ENCODE results near the gene AFAP1. TPM values are rescaled to one million over a fixed set of nuclear protein-coding genes. Genes with fewer than 3 reads are reported as not detected.
A peak's percentile ranks its signal among the peaks of the same experiment; 100 is the strongest.

The AFAP1 gene
- total RNA-seq, 1 experiment from 2014 or later: 32.9 TPM

DNA sequence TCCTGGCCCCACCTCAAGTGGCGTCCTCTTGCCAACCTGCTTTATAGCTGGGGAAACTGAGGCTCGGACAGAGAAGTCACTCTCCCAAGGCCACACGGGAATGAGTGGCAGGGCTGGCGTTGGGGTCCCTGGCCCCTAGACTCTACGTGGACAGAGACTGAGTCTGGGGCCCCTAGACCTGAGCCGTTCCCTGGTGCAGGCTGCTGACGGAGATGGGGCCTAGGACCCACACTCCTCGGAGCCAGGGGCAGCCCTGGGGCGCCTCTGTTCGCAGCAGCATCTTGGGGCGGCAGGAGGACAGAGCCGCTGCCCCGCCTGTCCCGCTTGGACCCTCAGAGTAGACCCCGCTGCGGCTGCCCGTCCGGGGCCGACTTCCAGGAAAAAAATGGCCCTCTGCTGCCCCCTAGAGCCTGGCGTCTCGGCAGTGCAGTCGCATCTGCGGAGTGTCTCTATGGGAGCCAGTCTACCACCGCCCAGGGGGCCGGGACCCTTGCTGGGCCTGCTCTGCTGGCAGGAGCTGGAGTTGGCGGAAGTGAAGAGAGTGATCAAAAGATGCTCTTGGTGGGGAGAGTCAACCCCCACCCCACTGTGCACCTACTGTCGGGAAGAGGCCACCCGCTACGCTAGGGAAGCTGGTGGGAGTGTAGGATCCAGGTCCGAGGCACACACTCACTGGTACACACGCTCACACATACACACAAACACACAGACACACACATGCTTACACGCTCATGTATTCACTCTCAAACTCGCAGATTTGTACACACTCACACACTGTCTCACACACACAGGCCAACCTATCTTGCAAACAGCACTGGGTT is 220.1 kb downstream of the AFAP1 start:
- DNase-seq (ENCODE audit: low spot score): no peak

DNA sequence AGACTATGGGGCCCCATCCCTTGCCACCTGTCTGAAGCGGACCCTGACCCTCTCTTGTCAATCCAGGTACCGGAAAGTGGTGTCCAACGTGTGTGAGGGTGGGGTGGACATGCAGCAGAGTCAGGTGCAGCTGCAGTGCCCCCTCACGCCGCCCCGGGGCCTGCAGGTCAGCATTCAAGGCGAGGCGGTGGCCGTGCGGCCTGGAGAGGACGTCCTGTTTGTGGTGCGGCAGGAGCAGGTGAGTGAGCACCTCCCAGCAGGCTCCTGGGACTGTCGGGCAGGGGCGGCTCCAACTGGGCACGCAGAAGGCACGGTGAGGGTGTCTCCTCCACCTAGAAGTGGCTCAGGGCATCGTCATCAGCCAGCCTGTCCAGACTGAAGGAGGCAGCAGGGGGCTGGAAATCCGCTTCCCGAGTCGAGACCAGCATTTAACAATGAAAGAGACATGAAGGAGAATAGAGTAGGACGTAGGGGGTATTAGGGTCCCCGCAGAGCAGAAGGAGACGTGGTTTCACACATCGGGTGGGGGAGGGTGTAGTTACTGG is 221.6 kb downstream of the AFAP1 start:
- no peak for DNase-seq (ENCODE audit: low spot score)

GRCh38 chr4:7717161-7717560 is 222.5 kb downstream of the AFAP1 start:
- DNase-seq (ENCODE audit: low spot score): no peak

DNA sequence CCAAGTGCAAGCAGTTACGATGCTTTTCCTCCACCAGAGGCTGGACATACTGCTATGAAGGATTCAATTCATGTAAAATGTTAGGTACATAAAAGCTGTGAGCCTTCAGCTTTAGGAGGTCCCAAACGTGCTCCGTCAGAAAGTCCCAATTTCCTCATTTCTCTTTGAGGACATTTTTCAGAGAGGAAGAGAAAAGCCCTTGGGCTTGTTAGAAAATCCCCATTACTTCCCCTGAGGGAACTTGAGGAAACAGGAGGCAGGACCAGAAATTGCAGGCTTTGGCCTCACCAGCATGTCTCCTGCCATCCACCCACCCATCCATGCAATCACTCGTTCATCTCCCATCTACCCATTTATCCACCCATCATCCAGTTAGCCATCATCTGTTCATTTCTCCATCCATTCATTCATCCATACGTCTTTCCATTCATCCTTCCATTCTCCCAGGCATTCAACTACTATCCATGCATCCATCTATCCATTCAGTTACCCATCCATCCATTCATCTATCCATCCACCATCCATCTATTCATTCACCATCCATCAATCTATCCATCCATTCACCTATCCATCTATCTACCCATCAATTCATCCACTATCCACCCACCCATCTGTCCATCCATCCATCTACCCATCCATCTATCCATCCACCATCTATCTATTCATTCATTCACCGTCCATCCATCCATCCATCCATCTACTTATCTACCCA is 223.5 kb downstream of the AFAP1 start:
- DNase-seq (ENCODE audit: low spot score): no peak

DNA sequence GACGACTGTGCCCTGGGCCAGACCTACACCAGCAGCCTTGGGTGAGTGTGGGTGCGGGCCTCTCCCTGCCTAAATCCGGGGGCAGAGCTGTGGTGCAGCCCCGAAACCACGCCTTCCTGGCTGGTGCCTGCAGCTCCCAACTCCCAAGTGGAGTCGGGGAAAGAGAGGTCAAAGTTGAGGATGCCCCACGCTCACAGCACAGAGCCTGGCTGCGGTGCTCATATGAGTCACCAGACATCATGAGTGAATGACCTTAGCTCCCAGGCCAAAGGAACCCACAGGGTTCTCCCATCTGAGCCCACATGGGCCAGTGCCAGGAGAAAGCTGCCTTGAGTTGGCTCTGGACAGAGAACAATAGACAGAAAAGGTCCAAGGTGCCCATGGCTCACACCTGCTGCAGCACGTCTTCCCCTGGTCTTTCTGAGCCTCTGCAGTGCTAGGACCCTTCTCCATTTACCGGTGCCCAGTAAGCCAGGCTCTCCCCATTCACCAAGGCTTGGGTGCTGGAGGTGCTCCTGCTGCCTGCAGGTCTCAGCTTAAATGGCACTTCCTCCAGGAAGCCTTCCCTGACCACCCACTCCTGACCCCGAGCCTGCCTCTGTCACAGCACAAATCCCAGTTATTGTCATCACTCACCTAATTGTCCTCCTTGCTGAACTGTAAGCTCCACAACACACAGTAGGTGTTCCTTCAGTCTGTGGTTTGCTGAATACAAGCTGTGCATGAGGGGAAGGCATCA is 224.2 kb downstream of the AFAP1 start:
- no peak for DNase-seq (ENCODE audit: low spot score)

DNA sequence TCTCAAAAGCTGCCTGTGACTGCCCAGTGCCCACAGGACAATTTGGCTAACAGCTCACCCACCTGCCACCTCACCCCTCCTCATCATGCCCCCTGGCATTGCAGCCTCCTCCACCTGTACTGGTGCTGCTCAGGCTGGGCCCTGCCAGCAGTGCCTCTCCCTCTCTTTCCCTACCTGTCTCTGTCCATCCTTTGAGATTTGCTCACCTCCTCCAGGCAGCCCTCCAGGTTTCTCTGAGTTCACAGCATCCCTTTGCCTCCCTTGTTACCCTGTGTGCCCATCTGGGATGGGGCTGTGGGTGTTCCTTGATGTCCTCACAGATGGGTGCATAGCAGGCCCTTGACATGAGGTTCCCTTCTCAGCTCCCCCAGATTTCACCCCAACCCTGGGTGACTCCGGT is 224.9 kb downstream of the AFAP1 start:
- no peak for DNase-seq (ENCODE audit: low spot score)

GRCh38 chr4:7714176-7714575 is 225.5 kb downstream of the AFAP1 start:
- DNase-seq (ENCODE audit: low spot score): no peak

DNA sequence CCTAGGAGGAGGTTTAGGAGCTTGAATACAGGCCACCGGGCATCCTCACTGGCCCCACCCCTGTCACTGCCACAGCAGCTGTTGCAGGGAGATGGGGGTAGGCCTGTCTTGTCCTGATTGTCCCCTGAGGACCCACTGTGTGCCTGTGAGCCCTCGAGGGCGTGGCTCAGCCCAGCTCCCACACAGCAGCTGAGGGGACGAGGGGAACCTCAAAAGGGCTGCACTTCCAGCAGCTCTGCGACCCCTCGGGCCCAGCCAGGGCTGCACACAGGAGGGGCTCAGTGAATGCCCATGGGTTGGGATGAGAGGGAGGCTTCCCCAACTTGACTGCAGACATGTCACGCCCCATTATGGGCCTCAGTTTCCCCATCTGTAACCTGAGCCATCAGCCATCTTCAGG is 225.9 kb downstream of the AFAP1 start:
- DNase-seq (ENCODE audit: low spot score): no peak

GRCh38 chr4:7712021-7712671 is 227.5 kb downstream of the AFAP1 start:
- no peak for DNase-seq (ENCODE audit: low spot score)

DNA sequence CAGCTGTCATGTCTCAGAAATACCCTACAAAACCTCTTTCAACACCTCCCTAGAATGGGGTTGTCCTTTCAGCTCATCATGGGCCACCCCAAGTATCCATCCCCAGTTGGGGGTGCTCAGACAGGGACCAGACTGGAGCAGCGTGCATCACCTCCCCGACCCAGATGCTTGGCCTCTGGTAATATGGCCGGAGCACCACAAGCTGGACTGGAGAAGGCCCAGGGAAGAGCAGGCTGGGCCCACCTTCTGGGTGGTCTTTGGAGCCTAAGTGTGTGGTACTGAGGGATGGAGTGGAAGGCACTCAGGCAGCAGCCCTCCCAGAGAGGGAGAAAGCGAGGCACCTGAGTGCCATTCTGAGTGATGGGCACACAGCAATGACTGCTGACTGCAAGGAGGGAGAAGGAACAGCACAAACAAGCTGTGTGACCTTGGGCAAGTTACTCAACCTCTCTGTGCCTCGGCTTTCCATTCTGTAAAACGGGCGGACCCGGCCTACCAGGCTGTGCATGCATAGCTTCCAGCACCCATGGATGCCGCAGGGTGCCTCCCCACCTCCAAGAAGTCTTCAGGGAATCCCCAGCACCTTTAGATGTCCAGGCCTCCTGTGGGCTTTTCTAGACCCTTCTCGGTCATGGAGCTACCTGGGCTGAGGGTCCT is 228.2 kb downstream of the AFAP1 start:
- no peak for DNase-seq (ENCODE audit: low spot score)

- DNase-seq (ENCODE audit: low spot score): no peak
Measured at GRCh38 chr4:7710576-7711306, 228.9 kb downstream of the AFAP1 start.

- no peak for DNase-seq (ENCODE audit: low spot score)
Measured at GRCh38 chr4:7710126-7710525, 229.5 kb downstream of the AFAP1 start.

DNA sequence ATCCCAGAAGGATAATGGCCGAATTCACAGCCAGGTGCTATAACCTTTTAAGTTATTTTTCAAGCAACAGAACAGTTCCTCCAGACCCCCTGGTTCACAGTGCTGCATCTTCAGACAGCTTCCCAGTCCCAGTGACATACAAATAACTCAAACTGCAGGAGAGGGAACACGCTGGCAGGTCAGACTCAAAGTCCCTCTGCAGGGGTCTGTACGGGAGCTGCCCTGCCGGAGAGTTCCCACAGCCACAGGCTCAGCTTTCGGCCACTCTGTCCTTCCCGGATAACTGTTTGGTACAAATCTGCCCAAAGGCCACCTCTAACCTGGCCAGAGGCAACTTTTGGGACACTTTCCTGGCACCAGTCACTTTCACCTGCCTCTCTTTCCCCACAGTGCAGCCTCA is 230.2 kb downstream of the AFAP1 start:
- DNase-seq (ENCODE audit: low spot score): no peak

GRCh38 chr4:7708981-7709380 is 230.7 kb downstream of the AFAP1 start:
- DNase-seq (ENCODE audit: low spot score): peak; percentile 42

Other genes starting within 250 kb of the AFAP1 start
- 1.3 and 5.1 TPM in 2 replicates for gene ABLIM2, start 219.0 kb upstream of the AFAP1 start, total RNA-seq (2014; rRNA removed; shearing (Covaris generic))